Tibial nerve (tissue), 4 donors: ENCODE results near the gene SLC7A4. TPM values are rescaled to one million over a fixed set of nuclear protein-coding genes. Genes with fewer than 3 reads are reported as not detected.

Experiments used
- DNase-seq, 2 donors: peaks; one replicate each; pipeline ENCODE4 v3.0.0-alpha.2; 2019; ENCODE audit warnings: low spot score in 2 of 2
- H3K27ac ChIP-seq, 4 donors: fragments of 200-600 bp; sonication (generic) in 3 of 4; one replicate each; pipeline ENCODE4 v1.5.1; 2017 to 2019; ENCODE audit warnings: mild to moderate bottlenecking in 1 of 4
- H3K27me3 ChIP-seq, 2 donors: fragments of 200-600 bp; sonication (generic) in 1 of 2; one replicate each; pipeline versions ENCODE4 v1.5.1 to v1.6.0; 2017 to 2019
- H3K36me3 ChIP-seq, 3 donors: fragments of 200-600 bp; sonication (generic); one replicate each; pipeline ENCODE4 v1.5.1; 2018 to 2019
- H3K4me1 ChIP-seq, 4 donors: fragments of 200-600 bp; sonication (generic) in 3 of 4; one replicate each; pipeline ENCODE4 v1.5.1; 2017 to 2019
- H3K4me3 ChIP-seq, 4 donors: fragments of 200-600 bp; sonication (generic) in 3 of 4; one replicate each; pipeline ENCODE4 v1.5.1; 2017 to 2019; ENCODE audit warnings: mild to moderate bottlenecking in 1 of 4, moderate library complexity in 1 of 4
- H3K9me3 ChIP-seq, 4 donors: fragments of 200-600 bp; sonication (generic) in 3 of 4; one replicate each; pipeline ENCODE4 v1.5.1; 2017 to 2019
- CTCF ChIP-seq, 5 experiments: fragments of 200-600 bp in 3 of 5; fragments of 450-650 bp in 2 of 5; sonication (generic) in 3 of 5; IDR thresholded peaks; one replicate each; pipeline ENCODE4 v1.5.1; 2016 to 2019; ENCODE audit warnings: antibody characterized with exemption in 5 of 5, mild to moderate bottlenecking in 3 of 5, moderate library complexity in 2 of 5
- EP300 ChIP-seq, 2 donors: sonication (generic); formaldehyde crosslinking; IDR thresholded peaks; one replicate each; pipeline ENCODE4 v1.6.1; 2017; ENCODE audit warnings: antibody characterized with exemption in 2 of 2, mild to moderate bottlenecking in 1 of 2
- POLR2A ChIP-seq, 2 donors: fragments of 450-650 bp; IDR thresholded peaks; one replicate each; pipeline ENCODE4 v1.6.1; 2017; ENCODE audit warnings: antibody characterized with exemption in 2 of 2, mild to moderate bottlenecking in 2 of 2, moderate library complexity in 2 of 2
- WGBS, 2 donors: methylation state at CpG; one replicate each; pipeline ENCODE4 v1.1.5; 2018; 5-methylcytosine and 5-hydroxymethylcytosine counted together
- total RNA-seq, 4 donors: library from RNA; depleted of rRNA; stranded (reverse); fragments of >200 nt; gene quantifications; one replicate each; pipeline ENCODE4 v1.1.0, GENCODE V29; 2016

The SLC7A4 gene
- total RNA-seq, 4 donors from 2014 or later, result 0.22 to 1.3 TPM; not detected in 2

GRCh38 chr22:21077884-21078508 is 45.6 kb upstream of the SLC7A4 start:
- WGBS, 2 donors, result 65 to 67% methylated on average over 14 to 16 of the region's 16 CpGs
- no peaks in the 10 kb centered on the region for H3K27me3 ChIP-seq
- H3K4me1 ChIP-seq, result no peaks in the 10 kb centered on the region
- H3K27ac ChIP-seq, result no peak overlapping the region
- H3K4me3 ChIP-seq, result no peak overlapping the region
- no peaks in the 10 kb centered on the region for H3K9me3 ChIP-seq
- TF ChIP-seq POLR2A (IDR thresholded peaks at IDR 0.05), result no peak
- H3K36me3 ChIP-seq, result no peaks in the 10 kb centered on the region
- no peak for DNase-seq

- Histone ChIP-seq H3K4me1 (no peaks in the 10 kb centered on the region), H3K27ac (no peak overlapping the region), H3K9me3 (no peaks in the 10 kb centered on the region), H3K27me3 (no peaks in the 10 kb centered on the region), H3K36me3 (no peaks in the 10 kb centered on the region), H3K4me3 (no peak overlapping the region)
- whole genome bisulfite sequencing, 2 donors, result 76 to 81% methylated on average over 19 of the region's 21 CpGs
- DNase-seq, result no peak
- TF ChIP-seq EP300 (IDR thresholded peaks at IDR 0.05) (no peak), CTCF (IDR thresholded peaks at IDR 0.05) (no peak), POLR2A (IDR thresholded peaks at IDR 0.05) (no peak)
Measured at GRCh38 chr22:21076912-21077625, 44.7 kb upstream of the SLC7A4 start.

GRCh38 chr22:21075516-21076138 is 43.3 kb upstream of the SLC7A4 start:
- DNase-seq, result no peak
- Histone ChIP-seq H3K27ac (no peak overlapping the region), H3K36me3 (no peaks in the 10 kb centered on the region), H3K4me3 (no peak overlapping the region), H3K4me1 (no peaks in the 10 kb centered on the region), H3K9me3 (no peaks in the 10 kb centered on the region), H3K27me3 (no peaks in the 10 kb centered on the region)
- WGBS, 2 donors, result 83 to 88% methylated on average over 14 of the region's 14 CpGs
- TF ChIP-seq POLR2A (IDR thresholded peaks at IDR 0.05), result no peak
- no peak for TF ChIP-seq EP300 (IDR thresholded peaks at IDR 0.05)
- no peak for TF ChIP-seq CTCF (IDR thresholded peaks at IDR 0.05)

- DNase-seq, result no peak
- Histone ChIP-seq H3K9me3 (no peaks in the 10 kb centered on the region), H3K36me3 (no peaks in the 10 kb centered on the region), H3K4me1 (no peaks in the 10 kb centered on the region), H3K27ac (no peak overlapping the region), H3K27me3 (no peaks in the 10 kb centered on the region), H3K4me3 (no peak overlapping the region)
- 43 to 71% methylated on average over 5 to 7 of the region's 7 CpGs for WGBS, 2 donors
- TF ChIP-seq EP300 (IDR thresholded peaks at IDR 0.05), result no peak
- no peak for TF ChIP-seq CTCF (IDR thresholded peaks at IDR 0.05)
- no peak for TF ChIP-seq POLR2A (IDR thresholded peaks at IDR 0.05)
Measured at GRCh38 chr22:21074102-21074715, 41.8 kb upstream of the SLC7A4 start.

GRCh38 chr22:21073482-21073881 is 41.1 kb upstream of the SLC7A4 start:
- H3K9me3 ChIP-seq, result no peaks in the 10 kb centered on the region
- DNase-seq, result no peak
- TF ChIP-seq CTCF (IDR thresholded peaks at IDR 0.05), result no peak
- no peak for TF ChIP-seq EP300 (IDR thresholded peaks at IDR 0.05)
- no peak for TF ChIP-seq POLR2A (IDR thresholded peaks at IDR 0.05)
- H3K36me3 ChIP-seq, result no peaks in the 10 kb centered on the region
- WGBS, 2 donors, result 91 to 94% methylated on average over 5 of the region's 5 CpGs
- no peak overlapping the region for H3K27ac ChIP-seq
- H3K4me3 ChIP-seq, result no peak overlapping the region
- no peaks in the 10 kb centered on the region for H3K4me1 ChIP-seq
- H3K27me3 ChIP-seq, result no peaks in the 10 kb centered on the region
